GM08714 (cell line): ENCODE results near the gene C16orf78.

Experiments
- H3K4me3 ChIP-seq: fragments of 200-500 bp; sonication (Bioruptor generic); 2 replicates; pipeline ENCODE4 v1.5.1; 2014; ENCODE audit warnings: mild to moderate bottlenecking, low read length, inconsistent platforms
- ZNF274 ChIP-seq: IDR thresholded peaks from 2 replicates; pipeline ENCODE4 v1.6.1; 2012; ENCODE audit warnings: mild to moderate bottlenecking, low read depth, low read length

C16orf78 gene

DNA sequence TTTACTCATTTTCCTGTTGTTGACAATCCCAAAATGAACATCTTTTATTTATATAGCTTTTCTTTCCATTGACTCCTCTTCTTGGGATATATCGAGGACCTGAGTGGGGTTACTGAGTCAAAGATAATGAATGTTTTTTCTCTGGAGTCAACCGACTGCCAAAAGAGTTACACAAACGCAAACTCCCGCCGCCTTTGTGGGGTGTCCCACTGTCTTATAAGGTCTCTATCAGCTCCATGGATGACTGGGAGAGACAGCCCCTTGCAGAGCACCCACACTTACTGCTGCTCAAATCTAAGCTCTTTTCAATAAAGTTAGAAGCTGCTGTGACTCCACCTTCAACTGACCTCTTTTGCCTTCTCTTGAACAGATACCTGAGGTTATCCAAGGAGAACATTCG lies 25.2 kb downstream of the C16orf78 start:
- no peak for TF ChIP-seq ZNF274
- no peak overlapping the region for H3K4me3 ChIP-seq

DNA sequence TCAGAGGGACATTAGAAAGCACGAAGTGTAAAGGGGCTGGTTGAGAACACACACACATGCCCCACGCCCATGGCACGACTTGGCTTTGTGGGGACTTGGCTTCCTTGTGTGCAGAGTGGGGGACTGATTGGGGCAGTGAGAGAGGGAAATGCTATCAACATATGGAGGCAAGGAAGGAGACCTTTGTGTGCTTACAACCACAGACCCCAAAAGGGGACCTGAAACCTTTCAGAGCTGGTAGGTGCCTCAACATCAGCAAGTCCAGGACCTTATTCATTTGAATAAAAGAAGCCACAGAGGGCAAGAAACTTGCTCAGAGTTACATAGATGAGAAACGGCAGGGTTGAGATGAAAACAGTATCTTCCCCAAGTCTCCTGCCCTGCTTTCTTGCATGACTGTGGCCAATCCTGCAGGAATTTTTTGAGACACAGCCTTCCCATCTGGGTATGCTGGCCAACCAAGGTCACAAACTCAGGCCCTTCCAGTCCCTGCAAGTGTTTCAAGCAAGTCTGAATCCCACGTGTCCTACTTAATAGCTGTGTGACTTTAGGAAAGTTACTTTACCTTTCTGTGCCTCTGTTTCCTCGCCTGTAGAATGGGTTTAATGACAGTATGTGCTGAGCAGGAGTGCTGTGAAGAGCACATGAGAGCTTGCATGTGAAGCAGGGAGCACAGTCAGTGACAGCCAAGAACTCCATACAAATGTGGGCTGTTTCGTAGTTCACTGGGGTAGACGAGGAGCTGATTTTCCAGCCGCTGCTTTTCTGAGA lies 26.2 kb downstream of the C16orf78 start:
- TF ChIP-seq ZNF274 = no peak
- no peak overlapping the region; the same call in 1 of the 2 replicates for H3K4me3 ChIP-seq

DNA sequence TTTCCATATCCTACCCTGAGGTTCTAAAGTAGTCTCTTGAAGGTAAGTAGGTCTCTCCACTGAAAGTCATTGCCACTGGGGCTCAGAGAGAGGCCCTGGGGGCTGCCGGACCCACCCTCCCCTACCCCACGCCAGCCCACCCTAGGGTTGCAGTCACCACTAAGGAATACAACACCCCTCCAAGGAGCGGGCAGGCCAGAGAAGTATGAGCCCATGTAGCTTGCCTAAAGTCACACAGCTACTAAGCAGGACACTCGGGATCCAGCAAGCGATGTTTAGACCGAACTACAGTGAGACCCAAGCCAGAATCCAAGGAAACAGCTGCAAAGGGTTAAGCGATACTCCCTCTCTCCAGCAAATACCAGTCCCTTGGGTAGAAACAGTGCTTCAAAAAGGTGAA lies 27.0 kb downstream of the C16orf78 start:
- H3K4me3 ChIP-seq = no peak overlapping the region

DNA sequence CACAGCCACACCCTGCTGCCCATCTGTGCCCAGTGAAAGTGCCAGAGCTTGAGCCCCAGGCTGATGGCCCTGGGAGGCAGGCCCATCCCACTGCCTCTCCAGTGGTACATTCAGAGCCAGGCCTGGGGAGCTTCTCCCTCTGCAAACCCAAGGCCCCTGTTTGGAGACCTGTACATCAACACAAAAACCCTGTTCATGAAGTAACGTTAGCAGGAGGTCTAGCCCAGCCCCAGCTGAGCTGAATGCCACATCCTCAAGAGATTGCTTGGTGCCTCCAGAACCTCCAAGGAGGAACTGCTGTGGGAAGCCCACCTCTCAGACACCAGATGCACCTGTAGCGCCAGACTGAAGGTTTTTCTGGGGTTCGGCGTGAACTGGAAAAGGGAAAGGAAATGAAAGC lies 31.5 kb downstream of the C16orf78 start:
- no peak overlapping the region for H3K4me3 ChIP-seq
- no peak for TF ChIP-seq ZNF274

More for the DNA sequence above, 27.0 kb downstream of the C16orf78 start:
- TF ChIP-seq ZNF274 = no peak

DNA sequence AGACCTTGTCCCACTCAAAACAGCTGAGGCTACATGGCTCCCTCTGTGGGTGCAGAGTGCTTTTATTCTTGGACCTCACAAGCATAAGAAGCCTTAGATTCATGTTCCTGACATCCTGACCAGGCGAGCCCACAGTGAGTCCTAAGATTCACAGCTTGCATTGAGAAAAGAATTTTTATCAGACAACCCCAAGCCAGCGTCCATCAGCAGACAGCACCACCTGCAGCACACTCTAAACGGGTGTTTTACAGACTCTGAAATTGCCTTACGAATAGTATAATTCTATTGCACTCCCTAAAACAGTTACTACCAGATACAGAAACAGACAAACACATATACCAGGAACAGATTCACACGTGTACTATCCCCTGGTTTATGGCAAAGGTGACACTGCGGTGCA lies 31.9 kb downstream of the C16orf78 start:
- no peak overlapping the region for H3K4me3 ChIP-seq
- TF ChIP-seq ZNF274 = no peak

DNA sequence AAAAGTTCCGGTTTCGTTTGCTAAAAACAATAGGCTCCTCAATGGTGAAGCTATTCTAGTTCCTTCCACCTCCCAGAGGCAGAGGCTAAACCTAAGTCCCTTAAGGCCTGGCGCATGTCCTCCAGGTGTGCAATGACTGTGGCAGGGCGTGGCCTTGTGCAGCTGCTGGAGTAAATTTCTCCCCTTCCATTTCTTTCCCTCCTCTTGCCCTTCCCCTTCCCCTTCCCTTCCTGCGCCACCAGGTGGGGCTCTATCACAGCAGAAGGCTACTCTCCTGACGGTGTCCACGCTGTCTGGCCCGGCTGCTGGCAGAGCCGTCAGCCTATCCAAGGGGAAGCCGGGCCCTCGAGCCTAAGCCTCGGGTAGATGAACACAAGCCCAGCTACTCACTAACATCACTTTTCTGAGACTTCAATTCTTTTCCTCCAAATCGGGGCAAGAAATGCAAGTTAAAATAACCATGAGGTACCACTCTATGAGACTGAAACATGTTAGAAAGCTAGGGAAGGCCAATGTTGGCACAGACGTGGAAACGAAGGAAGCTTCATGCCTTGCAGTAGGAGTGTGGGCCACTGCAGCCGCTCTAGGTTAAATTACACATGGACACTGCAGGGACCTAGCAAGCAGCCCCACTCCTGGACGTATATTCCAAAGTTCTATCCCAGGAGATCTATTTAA lies 34.4 kb downstream of the C16orf78 start:
- no peak overlapping the region for H3K4me3 ChIP-seq
- no peak for TF ChIP-seq ZNF274

DNA sequence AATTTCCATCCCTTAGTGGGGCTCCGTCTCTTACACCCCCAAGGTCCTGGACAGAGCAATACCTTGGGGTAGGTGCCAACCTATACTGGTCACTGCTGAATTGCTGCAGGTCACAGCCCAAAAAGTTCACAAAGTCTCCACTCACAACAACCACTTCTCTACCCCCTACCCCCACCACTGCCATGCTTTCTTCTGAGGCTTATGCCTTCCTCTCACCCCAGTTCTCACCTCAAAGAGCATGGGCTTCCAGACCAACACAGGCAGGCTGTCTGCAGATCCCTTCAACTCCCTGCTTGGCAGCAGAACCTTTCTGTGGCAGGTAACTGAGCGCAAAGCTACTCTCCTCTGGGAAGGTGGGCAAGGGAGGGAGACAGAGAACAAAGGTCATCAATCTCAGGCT lies 35.5 kb downstream of the C16orf78 start:
- no peak overlapping the region for H3K4me3 ChIP-seq
- no peak for TF ChIP-seq ZNF274

DNA sequence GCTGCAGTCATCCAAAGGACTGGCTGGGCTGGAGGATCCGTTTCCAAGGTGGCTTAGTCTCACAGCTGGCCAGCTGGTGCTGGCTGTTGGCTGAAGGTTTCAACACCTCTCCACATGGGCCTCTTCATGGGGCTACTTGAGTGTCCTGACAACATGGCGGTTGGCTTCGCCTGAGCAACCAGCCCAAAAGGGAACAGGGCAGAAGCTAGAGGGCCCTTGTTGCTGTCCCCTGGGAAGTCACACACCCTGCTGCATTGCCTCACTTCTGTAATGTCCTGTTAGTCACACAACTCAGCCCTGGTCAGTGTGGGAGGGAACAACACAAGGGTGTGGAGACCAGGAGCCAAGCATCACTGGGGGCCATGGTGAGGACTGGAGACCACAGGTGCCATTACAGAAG lies 36.6 kb downstream of the C16orf78 start:
- no peak overlapping the region for H3K4me3 ChIP-seq
- TF ChIP-seq ZNF274 = no peak

DNA sequence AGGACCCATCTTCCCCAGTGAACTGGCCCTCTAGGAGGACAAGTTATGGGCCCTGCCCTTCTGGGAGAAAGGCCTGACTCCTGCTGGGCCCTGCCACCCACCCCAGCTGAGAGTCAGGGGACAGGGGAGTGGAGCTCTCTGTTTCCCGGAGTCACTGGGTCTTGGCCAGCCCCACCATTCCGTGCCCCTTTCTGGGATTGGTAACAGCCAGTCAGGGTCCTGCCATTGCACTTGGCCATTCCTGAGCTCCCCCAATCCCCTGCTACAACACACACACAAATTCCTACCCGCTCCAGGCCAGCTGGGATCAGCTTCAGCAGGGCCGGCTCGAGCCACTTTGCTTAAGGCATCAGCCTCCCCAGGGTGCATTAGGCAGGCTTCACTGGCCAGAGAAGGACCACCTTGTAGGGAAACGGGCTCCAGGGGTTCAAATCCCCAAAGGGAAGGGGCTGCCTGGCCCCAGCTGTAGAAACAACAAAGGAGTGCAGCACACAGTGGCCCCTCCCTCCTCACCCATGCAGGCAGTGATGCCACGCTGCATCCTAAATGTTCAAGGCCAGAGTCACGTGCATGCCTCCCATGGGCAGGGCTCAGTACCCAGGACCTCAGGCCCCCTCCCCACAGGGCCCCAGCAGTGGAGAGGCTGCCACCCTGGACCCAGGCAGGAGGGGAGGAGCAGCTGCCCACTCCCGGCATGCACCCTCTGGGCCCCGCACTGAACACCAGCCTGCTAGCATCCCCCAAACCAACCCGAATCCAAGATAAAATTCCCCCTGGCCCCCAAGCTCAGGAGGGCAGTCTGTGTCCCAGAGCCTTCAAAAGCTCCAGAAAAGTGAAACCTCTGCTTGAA lies 37.7 kb downstream of the C16orf78 start:
- no peak overlapping the region for H3K4me3 ChIP-seq
- no peak for TF ChIP-seq ZNF274

DNA sequence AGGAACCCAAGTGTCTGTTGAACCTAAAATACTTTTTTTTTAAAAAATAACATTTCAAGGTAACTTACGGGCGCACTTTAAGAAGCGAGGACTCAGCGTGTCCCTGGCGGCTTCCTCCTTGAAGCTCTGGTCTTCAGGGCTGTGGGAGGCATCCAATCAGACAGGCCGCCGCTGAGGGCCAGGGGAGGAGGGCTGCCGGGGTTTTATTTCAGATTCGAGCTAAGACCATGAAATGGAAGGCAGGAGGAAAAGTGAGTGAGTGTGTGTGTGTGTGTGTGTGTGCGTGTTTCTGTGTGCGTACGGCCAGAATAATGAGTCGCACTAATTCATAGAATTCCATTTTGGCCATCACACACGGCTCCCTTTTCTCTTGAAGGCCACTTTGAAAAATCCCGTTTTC lies 41.1 kb downstream of the C16orf78 start:
- TF ChIP-seq ZNF274 = no peak

DNA sequence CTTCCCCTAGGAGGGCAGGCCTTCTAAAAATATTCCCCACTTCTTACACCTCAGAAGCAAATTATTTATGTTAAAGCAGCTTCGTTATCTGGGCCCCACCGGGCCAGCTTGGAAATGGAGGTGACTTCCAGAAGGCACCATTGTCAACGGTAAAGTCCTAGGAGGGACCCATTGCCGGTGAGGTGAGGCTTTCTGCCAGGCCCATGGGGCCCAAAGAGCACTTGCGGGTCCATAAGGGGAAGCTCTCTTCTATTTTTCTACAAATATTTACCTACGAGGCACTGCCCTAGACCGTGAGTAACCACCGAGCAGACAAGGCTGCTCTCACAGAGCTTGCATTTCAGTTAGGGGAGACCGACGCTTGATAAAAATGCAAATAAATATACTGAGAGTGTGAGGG lies 41.5 kb downstream of the C16orf78 start:
- TF ChIP-seq ZNF274 = no peak

More for the DNA sequence above, 41.1 kb downstream of the C16orf78 start:
- H3K4me3 ChIP-seq = no peak overlapping the region

DNA sequence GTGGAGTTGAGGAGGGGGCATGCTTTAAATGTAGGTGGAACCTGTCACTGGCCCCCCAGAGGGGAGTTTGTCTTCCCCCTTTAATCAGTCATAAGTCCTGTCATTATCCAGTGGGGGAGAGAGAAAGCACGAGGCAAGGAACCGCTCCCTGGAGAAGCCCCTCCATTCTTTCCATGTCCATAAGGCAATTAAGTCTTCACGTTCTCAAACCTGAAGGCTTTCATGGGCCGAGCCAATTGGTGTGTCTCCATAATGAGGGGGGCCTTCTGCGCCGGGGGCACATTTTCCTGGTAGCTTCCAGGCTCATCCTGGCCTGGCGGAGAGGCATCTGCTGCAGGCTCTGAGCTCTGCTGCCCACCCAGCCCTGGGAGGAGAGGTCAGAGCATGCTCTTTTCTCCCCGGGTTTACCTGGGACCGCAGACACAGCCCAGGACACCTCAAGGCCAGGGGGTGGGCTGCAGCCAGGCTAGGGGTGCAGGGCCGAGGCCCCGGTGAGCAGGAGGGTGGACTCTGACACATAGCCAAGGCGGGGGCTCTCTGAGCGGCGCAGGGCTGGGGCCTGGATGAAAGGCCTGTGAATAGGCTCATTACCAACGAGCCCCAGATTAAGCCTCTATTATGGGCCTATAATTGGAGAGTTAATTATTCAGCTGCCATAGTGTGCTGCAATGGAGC lies 42.5 kb downstream of the C16orf78 start:
- no peak overlapping the region for H3K4me3 ChIP-seq
- TF ChIP-seq ZNF274 = no peak

More for the DNA sequence above, 41.5 kb downstream of the C16orf78 start:
- H3K4me3 ChIP-seq = no peak overlapping the region

DNA sequence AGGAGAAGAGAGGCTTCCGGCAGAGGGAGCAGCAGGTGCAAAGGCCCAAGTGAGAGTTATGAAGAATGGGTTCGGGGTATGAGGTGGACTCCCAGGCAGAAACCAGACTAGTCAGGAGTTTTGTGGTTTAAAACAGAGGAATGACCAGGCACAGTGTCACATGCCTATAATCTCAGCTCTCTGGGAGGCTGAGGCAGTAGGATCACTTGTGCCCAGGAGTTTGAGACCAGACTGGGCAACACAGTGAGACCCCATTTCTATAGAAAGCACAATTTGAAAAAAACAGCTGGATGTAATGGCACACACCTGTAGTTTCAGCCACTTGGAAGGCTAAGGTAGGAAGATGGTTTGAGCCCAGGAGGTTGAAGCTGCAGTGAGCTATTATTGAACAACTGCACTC lies 43.8 kb downstream of the C16orf78 start:
- TF ChIP-seq ZNF274 = no peak
- H3K4me3 ChIP-seq = no peak overlapping the region

DNA sequence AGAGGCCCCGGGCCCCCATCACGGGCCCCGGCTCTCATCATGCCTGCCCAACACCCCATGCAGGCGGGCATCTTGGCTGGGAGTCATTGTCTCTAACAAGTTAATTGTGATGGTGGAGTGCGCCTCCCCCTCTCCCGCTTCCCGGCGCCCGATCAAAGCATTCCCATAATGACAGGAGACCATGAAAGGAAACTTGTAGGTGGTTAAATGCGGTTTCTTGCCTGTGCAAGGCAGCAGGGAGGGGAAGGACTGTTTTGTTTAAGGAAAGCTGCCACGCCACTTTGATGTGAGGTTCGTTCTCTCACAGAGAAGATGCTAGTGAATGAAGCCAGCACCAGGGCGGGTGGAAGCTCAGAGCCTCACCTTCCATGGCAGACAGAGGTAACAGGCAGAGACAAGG lies 45.4 kb downstream of the C16orf78 start:
- no peak overlapping the region for H3K4me3 ChIP-seq
- no peak for TF ChIP-seq ZNF274
